Esophagus squamous epithelium (tissue), 4 donors: Measurements from ENCODE around the gene MRPL48.

Experiments
- POLR2A ChIP-seq, 4 donors: fragments of 450-650 bp; IDR thresholded peaks; one replicate each; pipeline ENCODE4 v1.6.1; 2017; ENCODE audit warnings: antibody characterized with exemption in 4 of 4, mild to moderate bottlenecking in 4 of 4, moderate library complexity in 3 of 4
- TF ChIP-seq, protein P1 (sequence below), 6 experiments: fragments of 450-650 bp in 4 of 6; fragments of 200-600 bp in 2 of 6; sonication (generic) in 2 of 6; IDR thresholded peaks; one replicate each; pipeline ENCODE4 v1.5.1; 2016 to 2019; ENCODE audit warnings: antibody characterized with exemption in 6 of 6, mild to moderate bottlenecking in 4 of 6, moderate library complexity in 4 of 6

DNA sequence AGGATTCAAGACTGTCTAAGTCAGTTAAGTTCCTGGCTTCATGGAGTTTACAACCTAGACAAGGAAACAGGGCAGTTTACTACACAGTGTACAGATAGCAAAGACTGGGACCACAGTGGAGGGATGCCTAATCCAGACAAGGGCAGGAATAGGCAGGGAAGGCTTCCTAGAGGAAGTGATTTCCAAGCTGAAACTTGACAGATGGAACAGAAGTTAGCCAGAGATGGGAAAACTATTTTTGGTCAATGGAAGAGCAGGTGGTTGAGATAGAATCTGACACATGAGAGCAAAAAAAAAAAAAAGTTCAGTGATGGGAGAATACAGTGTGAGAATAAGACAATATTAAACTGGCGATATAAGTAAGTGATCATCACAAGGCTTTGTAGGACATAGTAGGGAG is 87.7 kb downstream of the MRPL48 start:
- TF ChIP-seq, protein P1, sequence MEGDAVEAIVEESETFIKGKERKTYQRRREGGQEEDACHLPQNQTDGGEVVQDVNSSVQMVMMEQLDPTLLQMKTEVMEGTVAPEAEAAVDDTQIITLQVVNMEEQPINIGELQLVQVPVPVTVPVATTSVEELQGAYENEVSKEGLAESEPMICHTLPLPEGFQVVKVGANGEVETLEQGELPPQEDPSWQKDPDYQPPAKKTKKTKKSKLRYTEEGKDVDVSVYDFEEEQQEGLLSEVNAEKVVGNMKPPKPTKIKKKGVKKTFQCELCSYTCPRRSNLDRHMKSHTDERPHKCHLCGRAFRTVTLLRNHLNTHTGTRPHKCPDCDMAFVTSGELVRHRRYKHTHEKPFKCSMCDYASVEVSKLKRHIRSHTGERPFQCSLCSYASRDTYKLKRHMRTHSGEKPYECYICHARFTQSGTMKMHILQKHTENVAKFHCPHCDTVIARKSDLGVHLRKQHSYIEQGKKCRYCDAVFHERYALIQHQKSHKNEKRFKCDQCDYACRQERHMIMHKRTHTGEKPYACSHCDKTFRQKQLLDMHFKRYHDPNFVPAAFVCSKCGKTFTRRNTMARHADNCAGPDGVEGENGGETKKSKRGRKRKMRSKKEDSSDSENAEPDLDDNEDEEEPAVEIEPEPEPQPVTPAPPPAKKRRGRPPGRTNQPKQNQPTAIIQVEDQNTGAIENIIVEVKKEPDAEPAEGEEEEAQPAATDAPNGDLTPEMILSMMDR (IDR thresholded peaks at IDR 0.05): no peak
- no peak for TF ChIP-seq POLR2A (IDR thresholded peaks at IDR 0.05)
